ENCODE data around the gene MYT1.

The MYT1 gene

GRCh38 chr20:64165866-64166600 is 1.8 kb downstream of the MYT1 start:
- DNase-seq (ENCODE audit: low read depth), result no peak
- TF ChIP-seq CTCF (IDR thresholded peaks at IDR 0.05; ENCODE audit: control insufficient read depth, extremely low read depth, insufficient read depth), result no peak
- H3K4me3 ChIP-seq (ENCODE audit: low read depth, low read length), result no peak overlapping the region

- DNase-seq (ENCODE audit: low read depth), result no peak
- TF ChIP-seq CTCF (IDR thresholded peaks at IDR 0.05; ENCODE audit: control insufficient read depth, extremely low read depth, insufficient read depth), result no peak
- no peak overlapping the region for H3K4me3 ChIP-seq (ENCODE audit: low read depth, low read length)
Measured at GRCh38 chr20:64166721-64167615, 2.7 kb downstream of the MYT1 start.

- no peak for DNase-seq (ENCODE audit: low read depth)
- H3K4me3 ChIP-seq (ENCODE audit: low read depth, low read length), result no peak overlapping the region
- no peak for TF ChIP-seq CTCF (IDR thresholded peaks at IDR 0.05; ENCODE audit: control insufficient read depth, extremely low read depth, insufficient read depth)
Measured at GRCh38 chr20:64167676-64168075, 3.4 kb downstream of the MYT1 start.

GRCh38 chr20:64168381-64169090 is 4.3 kb downstream of the MYT1 start:
- DNase-seq (ENCODE audit: low read depth), result no peak
- no peak for TF ChIP-seq CTCF (IDR thresholded peaks at IDR 0.05; ENCODE audit: control insufficient read depth, extremely low read depth, insufficient read depth)
- H3K4me3 ChIP-seq (ENCODE audit: low read depth, low read length), result no peak overlapping the region

- TF ChIP-seq CTCF (IDR thresholded peaks at IDR 0.05; ENCODE audit: control insufficient read depth, extremely low read depth, insufficient read depth), result no peak
- DNase-seq (ENCODE audit: low read depth), result no peak
Measured at GRCh38 chr20:64169091-64169560, 4.9 kb downstream of the MYT1 start.

GRCh38 chr20:64171211-64171610 is 7.0 kb downstream of the MYT1 start:
- no peak for DNase-seq (ENCODE audit: low read depth)
- TF ChIP-seq CTCF (IDR thresholded peaks at IDR 0.05; ENCODE audit: control insufficient read depth, extremely low read depth, insufficient read depth), result no peak
- H3K4me3 ChIP-seq (ENCODE audit: low read depth, low read length), result no peak overlapping the region

More at GRCh38 chr20:64169091-64169560, 4.9 kb downstream of the MYT1 start:
- no peak overlapping the region for H3K4me3 ChIP-seq (ENCODE audit: low read depth, low read length)

All from LNCaP clone FGC (cell line).